B cell (primary cell): ENCODE data around the gene SNRNP70.

Source experiments
- EZH2 ChIP-seq: IDR thresholded peaks from 2 replicates; pipeline ENCODE4 v1.6.1; 2012; ENCODE audit warnings: borderline replicate concordance, low read depth, mild to moderate bottlenecking, moderate library complexity, low read length; ENCODE audit not compliant: insufficient read depth, poor library complexity, severe bottlenecking
- TF ChIP-seq, protein P1 (sequence below): fragments of 200-600 bp; IDR thresholded peaks from one replicate; pipeline ENCODE4 v1.8.0; 2022; ENCODE audit warnings: antibody characterized with exemption, mild to moderate bottlenecking

DNA sequence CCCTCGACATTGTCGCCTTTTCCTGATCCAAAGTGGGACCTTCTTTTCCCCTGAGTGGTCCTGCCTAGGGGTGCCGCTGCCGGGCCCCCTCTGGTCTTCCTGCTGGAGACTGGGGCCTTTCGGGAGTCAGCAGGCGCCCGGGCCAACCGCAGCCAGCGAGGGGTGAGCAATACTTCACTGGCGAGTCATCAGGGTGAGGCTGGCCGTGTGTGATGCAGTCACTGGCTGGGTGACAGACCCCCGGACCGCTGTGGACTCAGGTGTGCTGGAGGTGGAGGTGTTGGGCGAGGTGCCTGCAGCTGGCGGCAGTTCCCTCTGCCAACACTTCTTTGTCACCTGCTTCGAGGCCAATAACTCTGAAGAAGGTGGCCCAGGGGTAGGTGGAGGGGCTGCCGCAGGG is 43.1 kb upstream of the SNRNP70 start:
- TF ChIP-seq, protein P1, sequence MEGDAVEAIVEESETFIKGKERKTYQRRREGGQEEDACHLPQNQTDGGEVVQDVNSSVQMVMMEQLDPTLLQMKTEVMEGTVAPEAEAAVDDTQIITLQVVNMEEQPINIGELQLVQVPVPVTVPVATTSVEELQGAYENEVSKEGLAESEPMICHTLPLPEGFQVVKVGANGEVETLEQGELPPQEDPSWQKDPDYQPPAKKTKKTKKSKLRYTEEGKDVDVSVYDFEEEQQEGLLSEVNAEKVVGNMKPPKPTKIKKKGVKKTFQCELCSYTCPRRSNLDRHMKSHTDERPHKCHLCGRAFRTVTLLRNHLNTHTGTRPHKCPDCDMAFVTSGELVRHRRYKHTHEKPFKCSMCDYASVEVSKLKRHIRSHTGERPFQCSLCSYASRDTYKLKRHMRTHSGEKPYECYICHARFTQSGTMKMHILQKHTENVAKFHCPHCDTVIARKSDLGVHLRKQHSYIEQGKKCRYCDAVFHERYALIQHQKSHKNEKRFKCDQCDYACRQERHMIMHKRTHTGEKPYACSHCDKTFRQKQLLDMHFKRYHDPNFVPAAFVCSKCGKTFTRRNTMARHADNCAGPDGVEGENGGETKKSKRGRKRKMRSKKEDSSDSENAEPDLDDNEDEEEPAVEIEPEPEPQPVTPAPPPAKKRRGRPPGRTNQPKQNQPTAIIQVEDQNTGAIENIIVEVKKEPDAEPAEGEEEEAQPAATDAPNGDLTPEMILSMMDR: no peak
- no peak for TF ChIP-seq EZH2
